Naive thymus-derived CD8-positive, alpha-beta T cell (primary cell): ENCODE results near the gene GATA2. TPM values are rescaled to one million over a fixed set of nuclear protein-coding genes. Genes with fewer than 3 reads are reported as not detected.

ENCODE experiments used
- ATAC-seq, 2 donors: fragments of 150-1000 bp; cut with Tn5 transposase in 1 of 2; sonication (Bioruptor Pico), chemical (Tn5 transposase) in 1 of 2; 1 replicate in 1 of 2; 2 replicates in 1 of 2; pipeline ENCODE4 v1.10.0; 2021; ENCODE audit warnings: mild to moderate bottlenecking in 2 of 2, moderate library complexity in 2 of 2
- POLR2A ChIA-PET: fragments of 350-600 bp; sonication (Branson Sonifier 250); formaldehyde crosslinking; loops from one replicate; lab custom pipeline; 2021; ENCODE audit warnings: antibody characterized with exemption; lab: Charles Lee
- DNase-seq, 10 donors: peaks; one replicate each; pipeline versions ENCODE4 v3.0.0 to v3.0.0-alpha.2; 2020 to 2022
- H3K27ac Mint-ChIP-seq, 10 donors: one replicate each; pipeline ENCODE4 v1.8.0; 2020 to 2022; ENCODE audit warnings: mild to moderate bottlenecking in 10 of 10, mixed read lengths in 10 of 10, moderate library complexity in 4 of 10, inconsistent platforms in 1 of 10
- H3K27me3 Mint-ChIP-seq, 5 donors: one replicate each; pipeline ENCODE4 v1.8.0; 2021 to 2022; ENCODE audit warnings: mixed read lengths in 5 of 5
- H3K36me3 Mint-ChIP-seq, 3 donors: one replicate each; pipeline ENCODE4 v1.8.0; 2020 to 2022; ENCODE audit warnings: mixed read lengths in 3 of 3, mild to moderate bottlenecking in 2 of 3, inconsistent platforms in 1 of 3
- H3K4me1 Mint-ChIP-seq, 4 donors: one replicate each; pipeline ENCODE4 v1.8.0; 2021 to 2022; ENCODE audit warnings: mixed read lengths in 4 of 4
- H3K4me3 Mint-ChIP-seq, 10 donors: one replicate each; pipeline ENCODE4 v1.8.0; 2020 to 2022; ENCODE audit warnings: mild to moderate bottlenecking in 10 of 10, mixed read lengths in 10 of 10, moderate library complexity in 6 of 10, inconsistent platforms in 1 of 10
- H3K9me3 Mint-ChIP-seq, 9 donors: one replicate each; pipeline ENCODE4 v1.8.0; 2020 to 2022; ENCODE audit warnings: mixed read lengths in 9 of 9, mild to moderate bottlenecking in 3 of 9, inconsistent platforms in 1 of 9, moderate library complexity in 1 of 9
- polyA plus RNA-seq, 3 donors: library from polyadenylated mRNA; unstranded; fragments of 300-500 nt; fragmentation: Illumina TruSeq; gene quantifications; one replicate each; pipeline ENCODE4 v1.2.3, GENCODE V29; 2021
- total RNA-seq, 8 experiments: library from RNA in 2 of 8; stranded (reverse) in 2 of 8; gene quantifications; one replicate each; pipeline ENCODE4 v1.2.3 and lab custom pipeline; 2021 to 2026

GATA2 gene
- total RNA-seq (not detected), polyA plus RNA-seq (not detected), total RNA-seq (lab: John Stamatoyannopoulos, UW) (0 to 0.29 (median 0.04) reads per million in 6 experiments)

DNA sequence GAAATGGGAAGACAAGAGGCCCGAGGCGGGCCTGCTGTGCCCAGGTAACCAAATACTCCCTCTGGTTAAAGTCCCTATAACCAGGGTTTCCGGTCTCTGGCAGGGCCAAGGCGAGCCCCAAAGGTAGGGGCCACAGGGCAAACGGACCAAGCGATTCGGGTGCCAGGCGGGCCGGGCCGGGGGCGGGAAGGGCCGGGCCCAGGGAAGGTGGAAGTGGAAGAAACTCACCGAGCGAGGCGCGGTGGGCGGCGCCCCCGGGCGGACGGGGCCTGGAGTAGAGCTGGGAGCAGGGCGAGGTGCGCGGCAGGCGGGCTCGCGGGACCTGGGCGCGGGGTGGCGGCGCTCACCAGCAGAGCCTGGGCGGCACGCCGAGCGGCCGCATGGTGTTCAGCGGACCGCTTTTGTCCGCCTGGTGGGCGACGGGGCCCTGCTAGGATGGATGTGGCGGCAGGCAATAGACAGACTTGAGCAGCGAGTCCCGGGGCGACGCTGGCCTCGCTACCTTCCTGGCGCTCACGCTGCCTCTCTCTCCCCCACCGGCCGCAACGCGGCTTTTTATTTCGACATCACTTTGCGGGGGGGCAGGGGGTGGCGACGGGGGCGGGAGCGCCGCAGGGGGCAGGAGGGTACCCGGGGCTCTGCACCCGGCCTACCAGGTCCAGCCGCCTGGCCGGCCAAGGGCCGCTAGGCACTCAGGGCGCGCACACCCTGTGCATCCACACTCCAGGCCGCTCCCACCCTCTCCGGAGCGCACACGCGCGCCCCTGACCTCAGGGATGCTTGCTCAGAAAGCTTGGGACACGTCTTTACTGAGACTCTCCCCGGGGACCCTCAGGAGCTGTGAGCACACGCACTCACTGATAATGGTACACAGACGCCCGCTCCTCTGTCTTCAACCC, at the start of gene GATA2:
TSS of gene GATA2 (minus strand) at position 531 of the 899 bp plus-strand sequence. CDS start 6,170 bp downstream, outside the sequence.
- Mint-ChIP-seq H3K4me1 (peaks cover 10 to 40% (median 31%) of the 10 kb centered on the region in 4 donors), H3K36me3 (no peaks in the 10 kb centered on the region), H3K9me3 (no peaks in the 10 kb centered on the region), H3K27me3 (peaks cover 28 to 82% (median 39%) of the 10 kb centered on the region in 5 donors), H3K4me3 (peak within 1 kb of the TSS; percentile 19 to 69 (median 66)), H3K27ac (no peak within 1 kb of the TSS)
- POLR2A ChIA-PET = no interaction called here
- ATAC-seq = peak; percentile 38 to 46
- peak in 4 of 10 donors; percentile 23 to 36 (median 32) for DNase-seq

DNA sequence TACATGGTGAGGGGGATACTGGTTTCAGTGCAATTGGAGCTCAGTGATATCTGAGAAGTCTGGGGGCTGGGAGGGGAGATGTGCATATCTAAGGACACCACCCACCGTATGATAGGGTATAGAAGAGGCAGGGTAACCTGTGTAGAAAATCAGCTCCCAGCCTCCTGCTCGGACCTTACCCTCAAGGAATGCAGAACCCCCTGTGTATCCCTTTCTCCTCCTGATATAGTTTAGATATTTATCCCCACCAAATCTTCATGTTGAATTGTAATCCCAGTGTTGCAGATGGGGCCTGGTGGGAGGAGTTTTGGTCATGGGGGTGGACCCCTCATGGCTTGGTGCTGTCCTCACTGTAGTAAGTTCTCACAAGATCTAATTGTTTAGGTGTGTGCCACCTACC, 48.2 kb upstream of the GATA2 start:
- H3K27me3 Mint-ChIP-seq = peaks cover 28 to 55% (median 41%) of the 10 kb centered on the region in 5 donors
- POLR2A ChIA-PET = no interaction called here
- H3K27ac Mint-ChIP-seq = no peak overlapping the region
- H3K36me3 Mint-ChIP-seq = peaks cover 0 to 13% (median 8%) of the 10 kb centered on the region in 3 donors
- no peak for ATAC-seq
- no peaks in the 10 kb centered on the region for H3K4me1 Mint-ChIP-seq
- DNase-seq = no peak
- H3K4me3 Mint-ChIP-seq = no peak overlapping the region
- H3K9me3 Mint-ChIP-seq = peaks cover 9 to 18% (median 14%) of the 10 kb centered on the region in 9 donors

DNA sequence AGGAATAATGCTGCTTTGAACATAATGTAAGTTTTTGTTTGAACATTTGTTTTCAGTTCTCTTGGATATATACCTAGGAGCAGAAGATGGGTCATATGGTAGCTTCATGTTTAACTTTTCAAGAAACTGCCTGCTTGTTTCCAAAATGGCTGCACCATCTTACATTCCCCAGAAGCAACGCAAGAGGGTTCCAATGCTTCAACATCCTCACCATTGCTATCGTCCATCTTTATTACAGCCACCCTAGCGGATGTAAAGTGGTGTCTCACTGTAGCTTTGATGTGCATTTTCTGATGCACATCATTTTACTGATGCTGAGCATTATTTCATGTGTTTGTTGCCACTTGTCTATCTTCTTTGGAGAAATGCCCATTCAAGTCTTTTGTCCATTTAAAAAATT, 46.4 kb upstream of the GATA2 start:
- Mint-ChIP-seq H3K27ac (no peak overlapping the region), H3K27me3 (peaks cover 40 to 73% (median 55%) of the 10 kb centered on the region in 5 donors), H3K4me1 (no peaks in the 10 kb centered on the region), H3K36me3 (peaks cover 0 to 18% (median 8%) of the 10 kb centered on the region in 3 donors), H3K4me3 (no peak overlapping the region), H3K9me3 (peaks cover 9 to 18% (median 14%) of the 10 kb centered on the region in 9 donors)
- POLR2A ChIA-PET = interaction anchor here (0.6 kb wide), 1 partner anchor 743 kb away, joined by 3 read pairs; no protein-coding TSS in a partner anchor
- DNase-seq (no peak), ATAC-seq (no peak)

DNA sequence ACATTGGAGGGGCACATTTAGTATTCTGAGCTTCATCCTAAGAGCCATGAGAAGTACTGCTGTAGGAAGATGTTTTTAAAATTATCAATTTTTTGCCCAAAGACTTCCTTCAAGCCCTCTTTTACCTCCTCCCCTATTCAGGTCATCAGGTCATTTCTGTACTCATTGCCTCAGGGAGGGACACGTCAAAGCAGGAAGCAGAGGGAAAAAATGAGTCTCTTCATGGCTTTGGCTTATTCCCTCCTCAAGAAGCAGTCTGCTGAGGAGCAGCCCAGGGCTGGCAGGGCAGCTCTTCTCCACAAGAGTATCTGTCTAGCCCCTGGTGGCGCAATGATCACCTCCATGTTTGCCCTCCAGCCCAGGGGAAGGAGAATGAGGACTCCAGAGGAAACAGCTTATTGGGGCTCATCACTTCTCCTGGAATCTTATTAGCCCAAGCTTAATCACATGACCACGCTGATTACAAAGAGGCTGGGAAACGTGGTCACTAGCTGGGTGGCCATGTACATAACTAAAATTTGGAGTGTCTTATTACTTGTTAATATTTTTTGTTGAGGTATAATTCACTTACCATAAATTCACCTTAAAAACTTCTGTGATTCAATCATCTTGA, 44.2 kb upstream of the GATA2 start:
- Mint-ChIP-seq H3K36me3 (peaks cover 0 to 6% (median 0%) of the 10 kb centered on the region in 3 donors), H3K9me3 (peaks cover 0 to 2% (median 0%) of the 10 kb centered on the region in 9 donors), H3K4me3 (no peak overlapping the region), H3K4me1 (no peaks in the 10 kb centered on the region), H3K27me3 (peaks cover 43 to 79% (median 58%) of the 10 kb centered on the region in 5 donors), H3K27ac (no peak overlapping the region)
- POLR2A ChIA-PET = no interaction called here
- no peak for ATAC-seq
- DNase-seq = no peak

DNA sequence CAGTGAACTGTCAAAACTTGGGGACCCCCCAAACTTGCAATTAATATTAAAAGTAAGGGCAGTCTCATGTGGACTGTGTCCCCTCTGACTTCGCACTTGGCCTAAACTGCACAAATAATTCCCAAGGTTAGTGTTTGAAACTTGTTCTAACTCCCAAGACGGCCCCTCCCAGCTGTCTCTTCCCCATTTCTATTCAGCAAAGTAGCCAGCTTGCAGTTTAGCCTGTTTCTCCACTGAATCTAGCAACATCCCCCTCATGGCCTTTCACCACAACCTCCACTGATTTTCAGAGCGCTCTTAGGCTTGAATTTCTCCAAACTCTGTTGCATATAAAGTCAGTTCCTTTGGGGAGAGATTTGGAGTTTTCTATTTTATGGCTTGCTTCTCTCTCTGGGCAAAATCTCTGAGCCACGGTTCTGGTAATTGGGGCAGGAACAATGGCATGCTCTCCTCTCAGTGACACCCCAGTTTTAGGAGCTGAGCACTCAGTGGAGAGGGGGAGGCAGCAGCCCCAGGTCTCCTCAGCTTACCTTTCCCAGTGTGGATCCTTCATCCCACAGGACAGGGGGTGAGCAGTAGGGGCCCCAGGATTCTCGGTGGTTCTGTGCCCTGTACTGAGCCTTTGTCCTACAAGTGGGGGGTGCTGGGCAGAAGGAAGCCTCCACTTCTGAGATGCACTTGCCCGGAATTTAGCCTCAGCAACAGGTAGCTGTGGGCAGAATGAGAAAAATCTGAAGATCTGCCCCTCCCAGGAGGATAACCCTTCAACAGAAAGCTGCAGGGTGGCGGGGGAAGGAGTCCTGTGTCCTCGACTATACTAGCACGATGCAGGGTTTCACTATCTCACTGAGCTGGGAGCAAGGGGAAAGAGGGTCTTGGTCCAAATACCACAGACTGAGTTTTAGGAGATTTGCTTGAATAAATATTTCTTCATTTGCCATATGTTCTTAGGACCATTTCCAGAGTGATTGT, 39.3 kb upstream of the GATA2 start:
- Mint-ChIP-seq H3K27me3 (peaks cover 28 to 55% (median 41%) of the 10 kb centered on the region in 5 donors), H3K27ac (peak overlapping the region in 2 of 10 donors; percentile 10 to 80), H3K9me3 (peaks cover 0 to 2% (median 0%) of the 10 kb centered on the region in 9 donors), H3K36me3 (peaks cover 0 to 6% (median 0%) of the 10 kb centered on the region in 3 donors), H3K4me3 (no peak overlapping the region), H3K4me1 (no peaks in the 10 kb centered on the region)
- no peak for ATAC-seq
- POLR2A ChIA-PET = no interaction called here
- DNase-seq = no peak

DNA sequence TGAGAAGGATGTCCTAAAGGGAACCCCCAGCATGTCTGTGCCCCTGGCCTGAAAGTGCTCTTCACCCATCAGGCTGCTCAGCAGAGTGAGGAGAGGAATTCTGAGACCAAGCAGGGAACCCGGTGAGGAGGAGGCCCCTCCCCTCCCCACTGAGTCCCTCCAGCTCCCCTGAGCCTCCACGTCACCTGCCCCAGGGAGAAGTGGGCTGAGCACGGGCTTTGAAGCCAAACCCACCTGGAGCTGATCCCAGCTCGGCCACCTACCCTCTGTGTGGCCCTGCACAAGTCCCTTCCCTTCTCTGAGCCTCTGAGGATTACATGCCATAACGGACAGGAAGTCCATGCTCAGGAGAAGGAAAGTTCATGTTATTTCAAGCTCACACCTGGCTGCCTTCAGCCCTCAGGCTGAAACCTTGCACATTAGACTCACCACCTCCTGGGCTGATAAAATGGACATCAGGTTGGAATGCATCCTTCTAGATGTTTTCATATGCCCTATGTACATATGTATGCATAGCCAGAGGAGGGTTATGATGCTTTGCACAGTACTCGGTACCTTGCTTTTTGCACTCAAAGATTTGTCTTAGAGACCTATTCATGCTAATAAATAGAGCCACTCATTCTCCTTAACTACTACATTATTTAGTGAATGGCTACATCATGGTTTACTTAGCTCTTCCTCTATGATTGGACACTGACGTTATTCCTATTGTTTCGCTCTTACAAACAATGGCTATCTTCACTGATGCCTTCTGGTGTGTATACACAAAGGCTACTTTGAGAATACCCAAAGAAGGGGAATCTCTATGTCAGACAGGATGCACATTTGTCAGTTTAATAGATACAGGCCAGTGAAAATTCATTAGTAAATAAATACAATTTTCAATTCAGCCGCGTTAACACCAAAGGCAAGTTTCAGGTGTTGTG, 31.6 kb upstream of the GATA2 start:
- Mint-ChIP-seq H3K9me3 (peaks cover 0 to 2% (median 0%) of the 10 kb centered on the region in 9 donors), H3K36me3 (no peaks in the 10 kb centered on the region), H3K4me3 (no peak overlapping the region), H3K27ac (no peak overlapping the region), H3K27me3 (peaks cover 9 to 24% (median 22%) of the 10 kb centered on the region in 5 donors), H3K4me1 (no peaks in the 10 kb centered on the region)
- DNase-seq (no peak), ATAC-seq (no peak)
- POLR2A ChIA-PET = no interaction called here

DNA sequence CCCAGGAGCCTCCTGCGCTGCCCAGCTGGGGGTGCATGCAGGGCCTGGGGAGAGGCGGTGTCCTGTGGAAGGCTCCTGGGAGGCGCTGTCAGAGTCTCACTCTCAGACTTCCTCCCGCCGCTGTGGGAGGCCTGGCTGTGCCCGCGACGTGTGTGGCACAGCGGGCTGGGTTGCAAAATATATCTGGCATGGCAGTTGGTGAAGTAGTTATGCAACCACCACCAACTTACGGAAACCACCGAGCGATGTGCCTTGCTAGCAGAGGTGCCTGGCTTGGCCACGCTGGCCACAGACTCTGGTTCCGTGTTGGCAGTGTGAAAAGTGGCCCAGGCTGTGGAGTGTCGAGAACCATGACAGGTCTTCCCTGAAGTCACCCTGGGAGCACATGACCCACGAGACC, 30.6 kb upstream of the GATA2 start:
- no peak for DNase-seq
- ATAC-seq = no peak

DNA sequence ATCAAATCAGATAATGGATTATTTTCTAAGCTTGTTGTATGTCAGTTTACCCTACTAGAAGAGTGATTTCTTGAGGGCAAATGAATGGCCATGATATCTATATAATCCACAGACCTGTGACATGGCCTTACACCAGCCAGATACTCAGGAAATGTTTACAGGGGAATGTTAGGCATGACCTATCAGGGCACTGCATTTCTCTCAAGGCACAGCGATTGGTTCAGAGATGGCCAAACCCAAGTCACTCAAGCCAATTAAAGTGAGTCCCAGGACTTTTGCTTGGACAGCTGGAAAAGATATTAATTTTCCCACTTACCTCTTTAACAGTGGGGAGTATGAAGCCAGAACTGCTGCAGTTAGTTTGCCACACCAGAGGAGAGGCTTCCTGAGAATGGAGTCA, 28.7 kb upstream of the GATA2 start:
- POLR2A ChIA-PET = no interaction called here
- Mint-ChIP-seq H3K36me3 (no peaks in the 10 kb centered on the region), H3K27me3 (peaks cover 16 to 50% (median 32%) of the 10 kb centered on the region in 5 donors), H3K4me1 (peaks cover 0 to 3% (median 0%) of the 10 kb centered on the region in 4 donors), H3K9me3 (no peaks in the 10 kb centered on the region), H3K4me3 (no peak overlapping the region), H3K27ac (no peak overlapping the region)
- ATAC-seq = no peak
- no peak for DNase-seq

More for the DNA sequence above, 30.6 kb upstream of the GATA2 start:
- H3K4me1 Mint-ChIP-seq = no peaks in the 10 kb centered on the region
- H3K27me3 Mint-ChIP-seq = peaks cover 14 to 33% (median 24%) of the 10 kb centered on the region in 5 donors
- H3K27ac Mint-ChIP-seq = no peak overlapping the region
- POLR2A ChIA-PET = no interaction called here
- H3K9me3 Mint-ChIP-seq = peaks cover 0 to 2% (median 0%) of the 10 kb centered on the region in 9 donors
- no peak overlapping the region for H3K4me3 Mint-ChIP-seq
- no peaks in the 10 kb centered on the region for H3K36me3 Mint-ChIP-seq

DNA sequence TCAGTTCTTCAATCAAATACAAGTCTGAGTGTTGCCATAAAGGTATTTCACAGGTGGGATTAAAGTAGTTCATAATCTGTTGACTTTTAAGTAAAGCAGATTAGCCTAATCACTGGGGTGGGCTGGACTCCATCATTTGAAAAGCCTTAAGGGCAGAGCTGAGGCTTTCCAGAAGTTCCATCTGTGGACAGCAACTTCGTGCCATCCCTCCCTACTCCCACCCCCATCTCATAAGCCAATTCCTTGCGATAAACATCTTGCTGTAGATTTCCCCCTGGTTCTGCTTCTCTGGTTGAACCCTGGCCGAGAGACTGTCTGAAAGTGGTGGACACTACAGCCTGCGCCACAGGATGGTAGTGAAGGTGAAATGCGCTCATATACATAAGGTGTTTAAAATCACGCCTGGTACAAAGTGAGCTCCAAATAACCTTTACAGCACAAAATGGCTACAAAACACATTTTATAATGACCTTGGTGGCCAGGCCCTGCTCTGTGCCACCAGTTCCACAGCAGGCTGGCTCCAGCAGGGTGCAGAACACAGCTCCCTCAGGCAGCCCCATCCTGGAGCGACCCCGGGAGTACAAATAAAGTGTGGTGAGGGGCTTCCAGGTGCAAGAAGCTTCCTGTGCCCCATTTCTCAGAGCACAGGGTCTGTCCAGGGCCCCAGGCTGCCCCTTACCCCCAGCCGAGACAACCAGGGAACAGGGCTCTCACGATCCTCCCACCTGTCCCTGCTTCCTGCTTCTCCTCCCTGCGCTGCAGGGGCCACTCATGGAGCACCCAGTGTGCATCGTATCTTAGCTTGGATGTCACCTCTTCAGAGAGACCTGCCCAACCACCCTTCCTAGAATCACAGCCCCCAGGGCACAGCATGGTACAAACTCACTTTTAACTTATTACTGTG, 25.8 kb upstream of the GATA2 start:
- Mint-ChIP-seq H3K4me3 (no peak overlapping the region), H3K4me1 (peaks cover 0 to 3% (median 0%) of the 10 kb centered on the region in 4 donors), H3K9me3 (peaks cover 7 to 16% (median 11%) of the 10 kb centered on the region in 9 donors), H3K36me3 (peaks cover 0 to 15% (median 0%) of the 10 kb centered on the region in 3 donors), H3K27me3 (peaks cover 28 to 78% (median 42%) of the 10 kb centered on the region in 5 donors), H3K27ac (no peak overlapping the region)
- ATAC-seq (no peak), DNase-seq (no peak)
- POLR2A ChIA-PET = no interaction called here

DNA sequence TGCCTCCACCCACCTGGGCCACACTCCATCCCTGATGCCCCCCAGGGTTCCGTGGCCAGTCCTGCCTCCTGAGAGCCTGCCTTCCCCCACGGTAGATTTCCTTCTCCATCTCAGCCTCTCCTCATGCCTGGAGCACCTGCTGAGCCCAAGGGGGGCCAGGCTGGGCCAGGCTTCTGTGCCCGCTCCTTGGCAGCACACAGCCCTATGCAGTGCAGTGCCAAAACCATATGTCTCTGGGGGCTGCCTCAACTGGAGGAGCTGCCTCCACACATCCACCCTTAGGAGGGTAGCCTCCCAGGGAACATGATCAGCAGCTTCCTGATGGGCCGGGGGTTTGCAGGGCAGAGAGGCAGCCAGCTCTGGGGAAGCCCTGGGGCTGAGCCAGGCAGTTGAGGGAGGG, 24.6 kb upstream of the GATA2 start:
- H3K4me3 Mint-ChIP-seq = no peak overlapping the region
- POLR2A ChIA-PET = no interaction called here
- peaks cover 28 to 84% (median 42%) of the 10 kb centered on the region in 5 donors for H3K27me3 Mint-ChIP-seq
- ATAC-seq (no peak), DNase-seq (no peak)
- H3K36me3 Mint-ChIP-seq = peaks cover 0 to 21% (median 0%) of the 10 kb centered on the region in 3 donors
- peaks cover 7 to 23% (median 15%) of the 10 kb centered on the region in 9 donors for H3K9me3 Mint-ChIP-seq
- peaks cover 0 to 3% (median 0%) of the 10 kb centered on the region in 4 donors for H3K4me1 Mint-ChIP-seq
- no peak overlapping the region for H3K27ac Mint-ChIP-seq
